HUES48 (cell line): Measurements from ENCODE around the gene MAP3K21.
A peak's percentile ranks its signal among the peaks of the same experiment; 100 is the strongest.

Source experiments
- H3K27ac ChIP-seq: one replicate; pipeline ENCODE4 v1.7.0; 2013; ENCODE audit warnings: low read depth, low read length, inconsistent platforms
- H3K27me3 ChIP-seq: 2 replicates; pipeline ENCODE4 v1.6.1; 2013; ENCODE audit warnings: mild to moderate bottlenecking, low read length; ENCODE audit not compliant: control insufficient read depth, insufficient read depth
- H3K36me3 ChIP-seq: 2 replicates; pipeline ENCODE4 v1.6.1; 2013; ENCODE audit warnings: low read length; ENCODE audit not compliant: control insufficient read depth, insufficient read depth
- H3K4me1 ChIP-seq: 2 replicates; pipeline ENCODE4 v1.6.1; 2013; ENCODE audit warnings: mild to moderate bottlenecking, low read length; ENCODE audit not compliant: control insufficient read depth, insufficient read depth
- H3K4me3 ChIP-seq: 2 replicates; pipeline ENCODE4 v1.5.1; 2013; ENCODE audit warnings: mild to moderate bottlenecking, low read depth, low read length
- H3K9ac ChIP-seq: 2 replicates; pipeline ENCODE4 v1.6.1; 2013; ENCODE audit warnings: mild to moderate bottlenecking, low read depth, low read length, moderate library complexity
- H3K9me3 ChIP-seq: 2 replicates; pipeline ENCODE4 v1.6.1; 2013; ENCODE audit warnings: low read length; ENCODE audit not compliant: control insufficient read depth, insufficient read depth

Gene MAP3K21

DNA sequence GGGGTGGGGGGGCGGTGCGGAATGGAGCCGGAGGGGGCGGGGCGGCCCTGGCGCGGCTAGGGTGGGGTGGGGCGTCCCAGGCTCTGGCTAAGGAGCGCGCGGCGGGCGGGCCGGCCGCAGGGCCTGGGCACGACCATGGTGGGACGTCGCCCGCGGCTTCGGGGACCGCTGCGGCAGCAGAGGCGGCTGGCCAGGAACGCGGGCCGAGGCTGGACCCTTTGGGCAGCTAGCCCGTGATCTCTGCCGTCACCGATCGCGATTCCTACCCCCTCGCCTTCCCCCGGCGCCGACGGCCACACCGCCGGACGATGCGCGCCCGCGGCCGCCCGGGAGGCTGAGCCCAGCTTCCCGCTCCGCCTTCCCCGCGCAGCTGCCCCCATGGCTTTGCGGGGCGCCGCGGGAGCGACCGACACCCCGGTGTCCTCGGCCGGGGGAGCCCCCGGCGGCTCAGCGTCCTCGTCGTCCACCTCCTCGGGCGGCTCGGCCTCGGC lies at the start of gene MAP3K21:
Gene MAP3K21, plus strand, starts transcription at position 74 of the 491 bp plus-strand sequence. Its CDS starts 305 bp downstream, at position 379.
- Histone ChIP-seq H3K9ac (peak within 1 kb of the TSS; percentile 74), H3K9me3 (no peaks in the 10 kb centered on the region), H3K27me3 (peaks cover 34% of the 10 kb centered on the region), H3K36me3 (no peaks in the 10 kb centered on the region), H3K4me3 (peak within 1 kb of the TSS; percentile 79), H3K4me1 (peaks cover 17% of the 10 kb centered on the region), H3K27ac (no peak within 1 kb of the TSS)

DNA sequence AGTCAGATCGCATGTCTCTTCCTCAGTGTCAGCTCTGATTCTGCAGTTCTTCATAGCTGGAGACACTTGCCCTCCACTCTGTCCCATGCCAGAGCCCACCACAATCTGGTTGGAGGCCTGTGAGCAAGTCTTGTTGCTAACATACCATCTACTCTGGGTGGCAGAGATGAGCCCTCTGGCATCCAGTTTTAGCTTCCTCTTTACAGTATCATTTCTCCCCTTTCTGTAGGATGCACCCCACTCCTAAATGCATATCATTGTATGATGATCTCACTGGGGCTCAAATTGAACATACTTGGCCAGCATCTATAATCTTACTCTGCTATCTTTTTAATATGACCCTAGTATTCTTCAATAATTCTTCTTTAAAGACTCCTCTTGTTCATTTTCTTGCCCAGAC lies 48.9 kb upstream of the MAP3K21 start:
- peaks cover 16% of the 10 kb centered on the region; the same call in 1 of the 2 replicates for H3K4me1 ChIP-seq
- peaks cover 4% of the 10 kb centered on the region; the same call in 1 of the 2 replicates for H3K36me3 ChIP-seq
- no peak overlapping the region for H3K4me3 ChIP-seq
- H3K27ac ChIP-seq = no peak overlapping the region
- H3K9me3 ChIP-seq = no peaks in the 10 kb centered on the region
- H3K9ac ChIP-seq = no peak overlapping the region
- H3K27me3 ChIP-seq = no peaks in the 10 kb centered on the region

DNA sequence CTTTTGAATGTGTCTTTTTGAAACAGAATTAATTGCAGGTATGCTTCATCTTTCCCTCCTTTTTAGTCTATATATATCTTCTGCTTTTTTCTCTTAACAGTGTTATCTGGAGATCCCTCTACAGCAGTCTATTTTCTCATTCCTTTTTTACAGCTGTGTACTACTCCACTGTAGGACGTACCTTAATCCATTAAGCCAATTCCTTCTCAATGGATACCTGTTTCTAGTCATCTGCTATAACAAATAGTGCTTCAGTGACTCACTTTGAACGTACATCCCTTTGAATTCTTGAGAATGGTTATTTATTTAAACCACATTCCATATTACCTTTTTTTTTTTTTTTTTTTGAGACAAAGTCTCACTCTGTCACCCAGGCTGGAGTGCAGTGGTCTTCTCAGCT lies 47.6 kb upstream of the MAP3K21 start:
- H3K4me1 ChIP-seq = peaks cover 7% of the 10 kb centered on the region; the same call in 1 of the 2 replicates
- no peaks in the 10 kb centered on the region for H3K9me3 ChIP-seq
- peaks cover 4% of the 10 kb centered on the region; the same call in 1 of the 2 replicates for H3K36me3 ChIP-seq
- H3K9ac ChIP-seq = no peak overlapping the region
- H3K27ac ChIP-seq = no peak overlapping the region
- no peak overlapping the region for H3K4me3 ChIP-seq
- no peaks in the 10 kb centered on the region for H3K27me3 ChIP-seq

- Histone ChIP-seq H3K36me3 (0 out of 2 replicates have a peak, but pooled peaks cover 4% of the 10 kb centered on the region), H3K9ac (no peak overlapping the region), H3K4me1 (peaks cover 7% of the 10 kb centered on the region; the same call in 1 of the 2 replicates), H3K27me3 (no peaks in the 10 kb centered on the region), H3K4me3 (no peak overlapping the region), H3K27ac (no peak overlapping the region), H3K9me3 (no peaks in the 10 kb centered on the region)
These were observed 45.6 kb upstream of the MAP3K21 start for GRCh38 chr1:233281711-233282581.

DNA sequence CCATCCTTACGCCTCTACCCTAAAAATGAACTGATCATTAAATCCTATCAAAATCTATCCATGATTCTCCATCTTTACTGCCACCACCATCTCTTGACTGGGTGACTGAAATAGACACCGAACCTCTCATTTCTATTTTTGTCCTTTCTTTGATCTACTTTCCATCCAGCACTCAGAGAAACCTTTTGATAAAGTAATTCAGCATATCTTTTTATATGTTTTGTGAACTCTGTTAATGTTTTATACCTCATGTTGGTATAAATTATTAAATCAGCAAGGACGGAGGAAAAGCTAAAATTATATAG lies 45.0 kb upstream of the MAP3K21 start:
- no peaks in the 10 kb centered on the region for H3K27me3 ChIP-seq
- peaks cover 7% of the 10 kb centered on the region; the same call in 1 of the 2 replicates for H3K4me1 ChIP-seq
- peaks cover 8% of the 10 kb centered on the region for H3K36me3 ChIP-seq
- no peak overlapping the region for H3K9ac ChIP-seq
- H3K9me3 ChIP-seq = no peaks in the 10 kb centered on the region
- no peak overlapping the region for H3K4me3 ChIP-seq
- H3K27ac ChIP-seq = no peak overlapping the region

DNA sequence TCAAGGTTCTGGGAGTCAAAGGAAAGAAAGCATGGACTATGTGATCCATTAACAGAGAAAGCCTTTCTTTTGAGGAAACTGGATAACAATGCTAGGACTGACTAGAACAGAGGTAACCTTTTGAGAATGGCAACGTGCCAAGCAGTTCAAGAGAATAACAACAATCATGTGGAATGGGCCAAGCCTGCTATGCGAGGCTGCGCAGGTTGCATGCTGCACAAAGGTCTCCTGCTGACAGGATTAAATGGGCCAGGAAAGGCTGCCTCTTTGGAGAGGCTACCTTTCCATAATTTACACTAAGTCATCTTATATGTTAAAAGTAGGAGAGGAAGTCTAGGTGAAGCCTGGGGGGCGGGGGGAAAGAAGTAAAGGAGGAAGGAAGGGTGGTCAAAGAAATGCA lies 37.8 kb upstream of the MAP3K21 start:
- H3K36me3 ChIP-seq = peaks cover 22% of the 10 kb centered on the region
- H3K27me3 ChIP-seq = no peaks in the 10 kb centered on the region
- H3K27ac ChIP-seq = peak overlapping the region; percentile 92
- peaks cover 54% of the 10 kb centered on the region for H3K4me1 ChIP-seq
- H3K9ac ChIP-seq = peak overlapping the region; percentile 34; the same call in 1 of the 2 replicates
- no peaks in the 10 kb centered on the region for H3K9me3 ChIP-seq
- 0 out of 2 replicates have a peak overlapping the region, but pooled peaks have one; percentile 30 for H3K4me3 ChIP-seq

GRCh38 chr1:233290396-233291034 lies 37.0 kb upstream of the MAP3K21 start:
- Histone ChIP-seq H3K27ac (peak overlapping the region; percentile 92), H3K4me3 (peak overlapping the region; percentile 37; the same call in 1 of the 2 replicates), H3K9me3 (no peaks in the 10 kb centered on the region), H3K4me1 (peaks cover 54% of the 10 kb centered on the region), H3K9ac (no peak overlapping the region), H3K36me3 (peaks cover 22% of the 10 kb centered on the region), H3K27me3 (no peaks in the 10 kb centered on the region)

DNA sequence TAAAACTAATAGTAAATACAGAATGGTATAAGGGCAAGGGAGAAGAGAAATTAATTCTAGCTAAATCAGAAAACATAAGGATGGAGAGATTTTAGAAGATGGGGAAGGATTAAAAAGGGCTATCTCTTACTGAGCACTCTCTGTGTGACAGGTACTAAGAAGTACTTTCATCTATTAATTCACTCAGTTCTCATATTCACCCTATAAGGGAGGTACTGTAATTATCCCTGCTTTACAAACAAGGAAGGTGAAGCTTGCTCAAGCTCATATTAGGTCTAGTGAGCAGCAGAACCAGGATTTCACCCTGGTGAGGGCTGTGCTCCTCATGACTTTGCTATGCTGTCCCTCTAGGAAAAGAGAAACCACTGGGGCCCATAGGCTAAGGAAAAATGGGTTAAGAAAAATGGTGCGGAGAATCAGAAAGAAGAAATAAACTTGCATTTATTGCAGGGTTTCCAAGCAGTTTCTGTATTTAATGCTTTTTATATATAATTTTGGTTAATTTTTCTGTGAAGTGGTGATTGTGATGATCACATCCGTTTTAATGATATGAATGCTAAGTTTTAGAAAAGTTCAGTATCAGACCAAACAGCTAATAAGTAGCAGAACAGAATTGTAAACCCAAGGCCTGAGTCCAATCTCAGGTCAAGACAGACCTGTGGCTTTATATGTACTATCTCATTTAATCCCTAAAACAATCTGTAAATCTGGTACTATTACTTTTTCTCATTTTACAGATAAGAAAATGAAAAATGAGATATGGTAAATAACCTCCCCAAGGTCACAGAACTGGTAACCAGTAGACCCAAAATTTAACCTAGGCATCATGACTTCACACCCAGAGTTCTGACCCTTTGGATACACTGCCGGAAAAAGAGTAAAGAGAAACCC lies 33.7 kb upstream of the MAP3K21 start:
- Histone ChIP-seq H3K27ac (peak overlapping the region; percentile 96), H3K9ac (no peak overlapping the region), H3K4me1 (peaks cover 58% of the 10 kb centered on the region), H3K9me3 (no peaks in the 10 kb centered on the region), H3K27me3 (no peaks in the 10 kb centered on the region), H3K36me3 (0 out of 2 replicates have a peak, but pooled peaks cover 4% of the 10 kb centered on the region), H3K4me3 (peak overlapping the region; percentile 89)

DNA sequence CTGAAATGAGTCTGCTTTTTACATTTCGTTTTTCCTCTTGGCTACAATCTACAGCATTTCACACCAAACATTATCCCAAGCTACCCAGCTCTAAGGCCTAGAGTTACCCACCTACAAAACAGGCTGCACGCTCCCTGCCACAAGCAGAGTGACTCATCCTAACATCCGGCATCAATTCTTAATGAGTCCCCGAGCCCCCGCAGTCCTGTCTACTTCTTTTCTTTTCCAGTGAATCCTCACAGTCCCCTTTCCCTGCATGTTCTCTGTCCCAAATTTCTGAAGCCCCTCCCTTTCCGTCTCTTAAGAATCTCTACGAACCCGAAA lies 32.6 kb upstream of the MAP3K21 start:
- Histone ChIP-seq H3K4me1 (peaks cover 57% of the 10 kb centered on the region), H3K4me3 (peak overlapping the region; percentile 89), H3K27ac (peak overlapping the region; percentile 96), H3K27me3 (no peaks in the 10 kb centered on the region), H3K36me3 (no peaks in the 10 kb centered on the region), H3K9me3 (no peaks in the 10 kb centered on the region), H3K9ac (peak overlapping the region; percentile 78)

DNA sequence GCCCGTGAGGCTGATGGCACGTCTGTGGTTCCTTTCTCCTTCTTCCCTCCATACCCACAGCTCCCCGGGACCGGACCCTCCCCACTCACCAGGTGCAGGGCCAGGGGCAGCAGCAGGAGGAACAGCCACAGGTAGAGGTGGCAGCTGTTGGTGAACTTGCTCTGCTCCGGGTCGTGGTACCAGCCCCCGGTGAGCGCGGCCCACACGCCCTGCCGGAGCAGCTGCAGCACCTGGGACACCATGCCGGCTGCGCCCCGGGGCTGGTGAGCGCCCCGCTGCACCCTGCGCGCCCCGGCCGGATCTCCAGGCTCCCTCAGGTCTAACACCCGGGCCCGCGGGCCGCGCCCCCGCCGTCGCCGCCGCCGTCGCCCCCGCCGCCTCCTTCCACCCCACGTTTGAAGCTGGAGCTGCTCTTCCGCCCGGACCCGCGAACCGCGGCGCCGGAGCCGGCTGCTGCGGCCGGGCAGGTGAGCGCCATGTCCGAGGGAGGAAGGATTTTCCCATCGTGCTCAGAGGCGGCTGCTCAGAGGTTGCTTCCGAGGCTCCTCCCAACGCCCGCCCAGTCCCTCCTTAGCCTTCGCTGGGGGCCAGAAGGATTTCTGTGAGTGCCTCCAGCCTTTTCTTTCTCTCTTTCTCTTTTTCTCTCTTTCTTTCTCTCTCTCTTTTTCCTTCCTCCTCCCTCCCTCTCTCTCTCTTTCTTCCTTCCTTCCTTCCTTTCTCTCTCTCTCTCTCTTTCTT lies 32.1 kb upstream of the MAP3K21 start, which contains the start of gene PCNX2:
Gene PCNX2, minus strand, starts transcription at position 489 of the 738 bp plus-strand sequence. Its CDS starts 247 bp downstream, at position 242.
- Histone ChIP-seq H3K27ac (peak within 1 kb of the TSS; percentile 96), H3K9me3 (no peaks in the 10 kb centered on the region), H3K9ac (peak within 1 kb of the TSS; percentile 78), H3K4me1 (peaks cover 53% of the 10 kb centered on the region), H3K27me3 (no peaks in the 10 kb centered on the region), H3K36me3 (no peaks in the 10 kb centered on the region), H3K4me3 (peak within 1 kb of the TSS; percentile 89)
